ENCODE results near the gene SLAMF1. TPM values are rescaled to one million over a fixed set of nuclear protein-coding genes. Genes with fewer than 3 reads are reported as not detected.

Gene SLAMF1
- total and polyA plus RNA-seq, 9 of the 15 experiments (the other 6 are each of a cell fraction or from before 2014, with no cell fraction given) = 0.04 to 0.17 (median 0.11) TPM; not detected in 4

GRCh38 chr1:160570840-160571239, 76.0 kb downstream of the SLAMF1 start:
- CTCF ChIA-PET (ENCODE audit: low intra/inter-chr PET ratio) = no interaction called here
- DNase-seq (ENCODE audit: extremely low read depth in 1 of 4, low spot score in 3 of 4) = no peak
- H3K9ac ChIP-seq (ENCODE audit: insufficient read depth in 1 of 2, low read depth in 2 of 2, low read length in 2 of 2) = no peak overlapping the region
- no peaks in the 10 kb centered on the region for H3K9me1 ChIP-seq (ENCODE audit: control insufficient read depth, insufficient read depth, low read length)
- no peak for ATAC-seq
- intact Hi-C loops (cut with micrococcal nuclease) = no loop called here
- H3K79me2 ChIP-seq (ENCODE audit: control insufficient read depth, insufficient read depth, low read length) = no peaks in the 10 kb centered on the region
- FAIRE-seq = no peak
- no peaks in the 10 kb centered on the region for H3K27me3 ChIP-seq (ENCODE audit: control insufficient read depth in 2 of 2, insufficient read depth in 2 of 2, low read length in 2 of 2)
- no peak overlapping the region; the same call in 1 of the 2 replicates for H3K4me2 ChIP-seq (ENCODE audit: insufficient read depth, low read length)
- no peak overlapping the region for H3K27ac ChIP-seq (ENCODE audit: extremely low read depth, low read depth, low read length)
- H4K20me1 ChIP-seq (replicated peaks; ENCODE audit: control insufficient read depth, insufficient read depth, low read length) = no peaks in the 10 kb centered on the region
- H3K4me1 ChIP-seq (replicated peaks in 1 of 2; ENCODE audit: control insufficient read depth in 2 of 2, insufficient read depth in 2 of 2, low read length in 2 of 2) = peaks cover 6 to 27% of the 10 kb centered on the region in 2 experiments; a peak in 4 of 5 replicates
- H2AFZ ChIP-seq (ENCODE audit: low read depth, low read length) = peak overlapping the region; percentile 53
- H3K9me3 ChIP-seq (replicated peaks; ENCODE audit: control insufficient read depth, insufficient read depth, low read depth, low read length) = no peaks in the 10 kb centered on the region
- H3K36me3 ChIP-seq (ENCODE audit: control insufficient read depth, insufficient read depth, low read length) = no peaks in the 10 kb centered on the region
- WGBS (ENCODE audit: insufficient coverage, low coverage, missing lambda C conversion rate) = 66% methylated on average over 3 of the region's 3 CpGs
- POLR2A ChIA-PET = no interaction called here
- H3K4me3 ChIP-seq = no peak overlapping the region
- BruUV-seq (replicated peaks) = no TSS peak
- in situ Hi-C loops (cut with MboI) = no loop called here
- no peak for TF ChIP-seq CBFB (CRISPR knock-in tag; IDR thresholded peaks at IDR 0.05)
- no peak for TF ChIP-seq POLR2A (conservative IDR thresholded peaks at IDR 0.05)
- TF ChIP-seq MAFK (IDR thresholded peaks at IDR 0.05; ENCODE audit: low read length) = peak; percentile 30; the same call in 1 of the 2 replicates
- TF ChIP-seq FOXP1 (CRISPR knock-in tag; IDR thresholded peaks at IDR 0.05) = no peak
- TF ChIP-seq DNMT1 (IDR thresholded peaks at IDR 0.05) = no peak
- TF ChIP-seq ZNF212 (CRISPR knock-in tag; IDR thresholded peaks at IDR 0.05) = no peak
- TF ChIP-seq RFX5 (IDR thresholded peaks at IDR 0.05; ENCODE audit: low read depth, low read length) = no peak
- no peak for TF ChIP-seq DIDO1 (tag; IDR thresholded peaks at IDR 0.05; ENCODE audit: low read depth)
- TF ChIP-seq ZNF316 (IDR thresholded peaks at IDR 0.05) = peak; percentile 77
- TF ChIP-seq RBM39 (optimal IDR thresholded peaks at IDR 0.05; ENCODE audit: low read depth, low read length) = no peak
- TF ChIP-seq ZNF699 (CRISPR knock-in tag; IDR thresholded peaks at IDR 0.05; ENCODE audit: insufficient replicate concordance) = no peak
- no peak for TF ChIP-seq ZNF347 (CRISPR knock-in tag; IDR thresholded peaks at IDR 0.05; ENCODE audit: low read depth)
- TF ChIP-seq MIER1 (IDR thresholded peaks at IDR 0.05; ENCODE audit: low read depth) = no peak
- no peak for TF ChIP-seq ZNF143 (CRISPR knock-in tag; IDR thresholded peaks at IDR 0.05)
- no peak for TF ChIP-seq SP1 (CRISPR knock-in tag; IDR thresholded peaks at IDR 0.05)
- TF ChIP-seq KLF6 (CRISPR knock-in tag; IDR thresholded peaks at IDR 0.05; ENCODE audit: borderline replicate concordance) = no peak
- TF ChIP-seq ZSCAN29 (IDR thresholded peaks at IDR 0.05) = no peak
- no peak for TF ChIP-seq MNT (conservative IDR thresholded peaks at IDR 0.05)
- no peak for TF ChIP-seq TGIF2 (CRISPR knock-in tag; IDR thresholded peaks at IDR 0.05)
- no peak for TF ChIP-seq VEZF1 (CRISPR knock-in tag; IDR thresholded peaks at IDR 0.05)
- no peak for TF ChIP-seq ZNF586 (CRISPR knock-in tag; conservative IDR thresholded peaks at IDR 0.05)
- TF ChIP-seq PURB (CRISPR knock-in tag; IDR thresholded peaks at IDR 0.05; ENCODE audit: low read depth) = no peak
- no peak for TF ChIP-seq BRF1 (IDR thresholded peaks at IDR 0.05; ENCODE audit: borderline replicate concordance, extremely low read depth, insufficient read length)
- TF ChIP-seq CHD2 (IDR thresholded peaks at IDR 0.05; ENCODE audit: low read depth, low read length) = no peak
